ENCODE results near the gene FRS2. TPM values are rescaled to one million over a fixed set of nuclear protein-coding genes. Genes with fewer than 3 reads are reported as not detected.

The FRS2 gene
- total and polyA plus RNA-seq, 9 of the 15 experiments (the other 6 are each of a cell fraction or from before 2014, with no cell fraction given): 1.0 to 9.1 (median 6.0) TPM

- TF ChIP-seq, protein P1, sequence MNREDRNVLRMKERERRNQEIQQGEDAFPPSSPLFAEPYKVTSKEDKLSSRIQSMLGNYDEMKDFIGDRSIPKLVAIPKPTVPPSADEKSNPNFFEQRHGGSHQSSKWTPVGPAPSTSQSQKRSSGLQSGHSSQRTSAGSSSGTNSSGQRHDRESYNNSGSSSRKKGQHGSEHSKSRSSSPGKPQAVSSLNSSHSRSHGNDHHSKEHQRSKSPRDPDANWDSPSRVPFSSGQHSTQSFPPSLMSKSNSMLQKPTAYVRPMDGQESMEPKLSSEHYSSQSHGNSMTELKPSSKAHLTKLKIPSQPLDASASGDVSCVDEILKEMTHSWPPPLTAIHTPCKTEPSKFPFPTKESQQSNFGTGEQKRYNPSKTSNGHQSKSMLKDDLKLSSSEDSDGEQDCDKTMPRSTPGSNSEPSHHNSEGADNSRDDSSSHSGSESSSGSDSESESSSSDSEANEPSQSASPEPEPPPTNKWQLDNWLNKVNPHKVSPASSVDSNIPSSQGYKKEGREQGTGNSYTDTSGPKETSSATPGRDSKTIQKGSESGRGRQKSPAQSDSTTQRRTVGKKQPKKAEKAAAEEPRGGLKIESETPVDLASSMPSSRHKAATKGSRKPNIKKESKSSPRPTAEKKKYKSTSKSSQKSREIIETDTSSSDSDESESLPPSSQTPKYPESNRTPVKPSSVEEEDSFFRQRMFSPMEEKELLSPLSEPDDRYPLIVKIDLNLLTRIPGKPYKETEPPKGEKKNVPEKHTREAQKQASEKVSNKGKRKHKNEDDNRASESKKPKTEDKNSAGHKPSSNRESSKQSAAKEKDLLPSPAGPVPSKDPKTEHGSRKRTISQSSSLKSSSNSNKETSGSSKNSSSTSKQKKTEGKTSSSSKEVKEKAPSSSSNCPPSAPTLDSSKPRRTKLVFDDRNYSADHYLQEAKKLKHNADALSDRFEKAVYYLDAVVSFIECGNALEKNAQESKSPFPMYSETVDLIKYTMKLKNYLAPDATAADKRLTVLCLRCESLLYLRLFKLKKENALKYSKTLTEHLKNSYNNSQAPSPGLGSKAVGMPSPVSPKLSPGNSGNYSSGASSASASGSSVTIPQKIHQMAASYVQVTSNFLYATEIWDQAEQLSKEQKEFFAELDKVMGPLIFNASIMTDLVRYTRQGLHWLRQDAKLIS (CRISPR knock-in tag; IDR thresholded peaks at IDR 0.05): no peak
- peak; percentile 99 for TF ChIP-seq ZNF395 (CRISPR knock-in tag; IDR thresholded peaks at IDR 0.05)
- TF ChIP-seq ZNF140 (CRISPR knock-in tag; IDR thresholded peaks at IDR 0.05): no peak
- TF ChIP-seq ZNF354B (CRISPR knock-in tag; IDR thresholded peaks at IDR 0.05): no peak
- no peak; a peak in 1 of 4 replicates for TF ChIP-seq KDM4B (IDR thresholded peaks at IDR 0.05; ENCODE audit: borderline replicate concordance in 2 of 2, low read depth in 1 of 2)
- TF ChIP-seq RAD51 (IDR thresholded peaks at IDR 0.05; ENCODE audit: borderline replicate concordance, low read depth): peak; percentile 61; the same call in 1 of the 2 replicates
- no peak for TF ChIP-seq U2AF2 (optimal IDR thresholded peaks at IDR 0.05; ENCODE audit: low read depth, low read length)
- peak; percentile 99 for TF ChIP-seq TAL1 (IDR thresholded peaks at IDR 0.05)
- TF ChIP-seq HIVEP1 (CRISPR knock-in tag; IDR thresholded peaks at IDR 0.05): 0 out of 2 replicates have a peak, but pooled peaks have one; percentile 7
- TF ChIP-seq TFAM (CRISPR knock-in tag; conservative IDR thresholded peaks at IDR 0.05): no peak
- peak; percentile 56; the same call in 1 of the 2 replicates for TF ChIP-seq ETV1 (tag; conservative IDR thresholded peaks at IDR 0.05; ENCODE audit: low read depth)
- peak; percentile 81 to 87; a peak in 3 of 4 replicates for TF ChIP-seq TEAD1 (CRISPR knock-in tag; IDR thresholded peaks at IDR 0.05)
- TF ChIP-seq XRCC5 (IDR thresholded peaks at IDR 0.05; ENCODE audit: low read depth, low read length): peak; percentile 46; the same call in 1 of the 2 replicates
- no peak for TF ChIP-seq PURB (CRISPR knock-in tag; IDR thresholded peaks at IDR 0.05; ENCODE audit: low read depth)
- peak; percentile 64; the same call in 1 of the 2 replicates for TF ChIP-seq ETV5 (CRISPR knock-in tag; IDR thresholded peaks at IDR 0.05; ENCODE audit: low read depth)
- TF ChIP-seq STAT5A (IDR thresholded peaks at IDR 0.05; ENCODE audit: borderline replicate concordance, low read length): peak; percentile 98
- TF ChIP-seq ESRRA (IDR thresholded peaks at IDR 0.05; ENCODE audit: borderline replicate concordance, low read depth): peak; percentile 31; the same call in 1 of the 2 replicates
- TF ChIP-seq CSDE1 (IDR thresholded peaks at IDR 0.05): no peak
- no peak for TF ChIP-seq ZBTB5 (IDR thresholded peaks at IDR 0.05)
- TF ChIP-seq EGR1 (conservative IDR thresholded peaks at IDR 0.05): no peak
- no peak for TF ChIP-seq POLR3G (IDR thresholded peaks at IDR 0.05; ENCODE audit: extremely low read depth, insufficient read length, insufficient replicate concordance)
- no peak for TF ChIP-seq ZFP36 (IDR thresholded peaks at IDR 0.05; ENCODE audit: low read depth, low read length, partially characterized antibody)
- peak; percentile 97 for TF ChIP-seq SOX6 (IDR thresholded peaks at IDR 0.05)
- TF ChIP-seq TEAD2 (tag; IDR thresholded peaks at IDR 0.05): no peak
Measured at GRCh38 chr12:69623970-69624369, 153.8 kb downstream of the FRS2 start (continued).

All from K562 (cell line).